Measurements from ENCODE around the gene HPCA.

HPCA gene

DNA sequence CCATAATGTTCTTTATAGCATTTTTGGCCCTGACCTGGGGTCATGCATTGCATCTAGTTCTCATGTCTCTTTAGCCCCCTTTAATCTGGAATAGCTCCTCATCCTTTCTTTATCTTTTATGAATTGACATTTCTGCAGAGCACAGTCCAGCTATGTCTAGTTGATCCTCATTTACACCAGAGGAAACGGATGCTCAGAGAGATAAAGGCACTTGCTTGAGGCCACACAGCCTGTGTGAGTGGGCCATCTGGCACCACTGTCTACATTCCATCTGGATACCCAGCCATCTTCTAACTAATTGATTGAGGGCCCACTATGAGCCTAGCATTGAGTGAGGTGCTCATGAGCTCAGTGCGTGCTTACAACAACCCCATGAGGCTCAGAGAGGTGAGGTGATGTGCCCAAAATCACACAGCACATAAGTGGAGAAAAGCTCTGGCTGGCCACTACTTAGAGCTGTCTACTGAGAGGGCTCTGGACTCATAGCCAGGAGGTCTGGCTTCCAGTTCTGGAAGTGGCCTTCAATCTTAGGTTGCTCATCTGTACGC, 3.5 kb downstream of the HPCA start:
- DNase-seq (ENCODE audit: low read depth in 2 of 2), result no peak

DNA sequence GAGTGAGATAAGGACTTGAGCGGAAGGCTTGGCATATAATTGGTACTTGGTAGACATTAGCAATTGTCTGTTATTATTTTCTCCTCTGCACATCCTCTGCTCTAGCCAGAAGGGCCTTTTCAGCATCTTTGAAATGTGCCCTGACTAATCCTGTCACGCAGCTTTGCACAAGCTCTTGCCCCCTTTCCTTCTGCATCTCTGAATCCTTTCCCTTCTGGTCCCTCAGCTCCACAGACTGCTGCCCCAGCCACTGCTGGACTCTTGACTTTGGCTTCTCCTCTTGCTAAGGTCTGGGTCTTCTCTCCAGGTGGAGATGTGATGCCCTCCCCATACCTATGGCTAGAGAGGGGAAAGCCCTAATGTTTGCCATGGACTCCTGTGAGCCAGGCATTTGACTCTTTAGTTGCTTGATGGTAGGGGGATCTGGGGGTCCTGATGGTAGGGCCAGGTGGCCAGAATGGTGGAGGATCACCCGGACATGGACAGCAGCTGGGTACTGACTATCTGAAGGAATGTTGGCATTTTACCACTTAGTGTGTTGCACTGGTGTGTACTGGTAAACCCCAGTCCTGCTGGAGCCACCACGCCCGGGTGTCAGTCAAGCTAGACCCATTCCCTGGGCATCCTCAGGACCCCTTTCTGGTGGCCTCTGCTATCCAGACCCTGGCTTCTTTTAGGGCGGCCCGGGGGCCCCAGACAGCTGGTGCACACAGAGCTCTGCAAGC, 4.4 kb downstream of the HPCA start:
- DNase-seq (ENCODE audit: low read depth in 2 of 2), result no peak

DNA sequence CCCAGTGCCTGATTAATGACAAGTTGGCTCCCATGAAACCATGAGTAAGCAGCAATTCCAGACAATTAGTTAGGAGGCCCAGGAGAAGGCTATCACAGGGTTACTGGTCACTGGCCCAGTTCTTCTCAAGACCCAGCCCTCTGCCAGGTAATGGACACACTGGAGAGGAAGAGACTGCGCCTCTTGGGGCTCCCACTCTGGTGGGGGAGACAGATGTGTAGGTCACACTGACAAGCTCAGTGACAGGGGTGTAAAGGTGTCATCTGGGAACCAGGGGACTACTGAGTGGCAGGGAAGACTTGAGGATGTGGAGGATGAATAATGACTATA, 4.9 kb downstream of the HPCA start:
- DNase-seq (ENCODE audit: low read depth in 2 of 2), result no peak

DNA sequence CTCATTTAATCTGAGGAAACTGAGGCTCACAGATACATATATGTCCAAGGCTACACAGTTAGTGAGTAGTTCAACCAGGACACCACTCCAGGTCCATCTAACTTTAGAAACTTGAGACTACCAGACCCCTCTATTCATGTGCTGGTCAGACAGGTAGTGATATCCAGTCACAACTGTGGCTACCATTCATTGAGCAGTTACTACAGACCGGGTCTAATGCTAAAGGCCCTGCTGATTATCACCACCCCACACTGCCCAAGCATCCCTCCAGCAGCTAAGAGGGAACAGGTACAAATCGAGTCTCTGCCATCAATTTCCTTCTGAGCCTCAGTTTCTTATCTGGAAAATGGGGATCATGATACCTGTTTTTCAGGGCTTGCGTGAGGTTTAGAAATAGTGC, 5.3 kb downstream of the HPCA start:
- no peak for DNase-seq (ENCODE audit: low read depth in 2 of 2)

DNA sequence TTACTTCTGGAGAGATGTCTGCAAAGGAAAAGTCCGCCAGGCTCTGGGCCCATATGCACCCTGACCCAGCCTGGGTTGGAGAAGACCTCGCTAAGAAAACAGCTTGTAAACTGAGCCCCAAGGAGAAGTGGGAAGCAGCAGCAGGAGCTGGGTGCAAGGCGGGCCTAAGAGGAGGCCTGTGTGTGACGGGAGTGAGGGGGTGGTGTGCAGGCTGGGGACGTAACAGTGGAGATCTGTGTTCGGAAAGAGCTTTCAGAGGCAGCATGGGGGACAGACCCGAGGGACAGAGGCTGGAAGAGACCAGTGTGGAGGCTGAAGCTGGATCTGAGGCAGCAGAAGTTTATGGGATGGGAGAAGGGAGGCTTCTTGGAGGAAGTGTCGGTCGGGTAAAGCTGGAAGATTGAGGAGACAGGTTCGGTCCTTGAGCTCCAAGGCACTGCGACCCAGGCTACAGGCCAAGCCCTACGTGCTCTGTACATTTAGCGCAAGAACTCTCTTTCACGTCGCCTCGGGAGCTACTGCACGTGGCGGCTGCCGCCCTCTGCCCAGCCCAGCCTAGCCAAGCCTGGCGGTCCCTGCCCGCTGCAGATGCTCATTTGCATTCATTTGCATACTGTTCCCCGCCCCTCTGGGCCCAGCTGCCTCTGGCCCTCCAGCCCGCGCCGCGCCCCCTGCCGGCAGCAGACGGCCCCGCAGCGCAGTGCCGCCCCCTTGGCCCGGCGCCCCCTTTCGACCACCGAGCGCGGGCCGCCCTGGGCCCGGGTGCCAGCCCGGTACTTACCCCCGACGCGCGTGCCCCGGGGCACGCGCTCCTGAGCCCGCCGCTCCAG, 6.3 kb downstream of the HPCA start:
- no peak for DNase-seq (ENCODE audit: low read depth in 2 of 2)

DNA sequence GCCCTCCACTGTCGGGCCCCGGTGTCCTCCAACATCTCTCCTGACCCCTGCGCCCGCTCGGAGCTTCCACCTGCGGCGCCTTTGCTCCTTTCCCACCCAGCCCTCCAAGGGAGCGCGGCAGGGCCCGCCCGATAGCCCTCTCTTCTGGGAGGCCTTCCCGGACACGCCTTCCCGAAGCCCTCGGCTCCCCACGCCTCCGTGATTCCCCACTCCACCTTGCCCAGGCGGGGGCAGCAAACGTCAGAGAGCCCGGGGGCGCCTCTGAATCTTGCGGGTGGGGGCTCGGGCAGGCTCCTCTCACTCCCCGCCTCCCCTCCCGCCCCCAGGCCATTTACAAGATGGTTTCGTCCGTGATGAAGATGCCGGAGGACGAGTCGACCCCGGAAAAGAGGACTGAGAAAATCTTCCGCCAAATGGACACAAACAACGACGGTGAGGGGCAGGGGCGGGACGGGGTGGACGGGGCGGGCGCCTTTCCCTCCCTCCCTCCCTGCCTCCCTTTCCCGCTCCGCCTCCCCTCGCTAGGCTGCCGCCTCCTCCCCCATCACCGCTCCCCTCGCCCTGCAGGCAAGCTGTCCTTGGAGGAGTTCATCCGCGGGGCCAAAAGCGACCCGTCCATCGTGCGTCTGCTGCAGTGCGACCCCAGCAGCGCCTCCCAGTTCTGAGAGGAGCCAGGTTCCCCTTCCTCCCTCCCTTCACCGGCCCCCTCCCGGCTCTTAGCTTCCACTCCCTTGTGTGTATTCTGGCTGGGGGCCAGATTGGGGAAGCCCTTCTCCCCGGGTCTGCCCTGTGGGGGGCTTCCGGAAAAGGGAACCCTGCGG, 7.1 kb downstream of the HPCA start:
- peak in 1 of 2 donors; percentile 24 for DNase-seq (ENCODE audit: low read depth in 2 of 2)

DNA sequence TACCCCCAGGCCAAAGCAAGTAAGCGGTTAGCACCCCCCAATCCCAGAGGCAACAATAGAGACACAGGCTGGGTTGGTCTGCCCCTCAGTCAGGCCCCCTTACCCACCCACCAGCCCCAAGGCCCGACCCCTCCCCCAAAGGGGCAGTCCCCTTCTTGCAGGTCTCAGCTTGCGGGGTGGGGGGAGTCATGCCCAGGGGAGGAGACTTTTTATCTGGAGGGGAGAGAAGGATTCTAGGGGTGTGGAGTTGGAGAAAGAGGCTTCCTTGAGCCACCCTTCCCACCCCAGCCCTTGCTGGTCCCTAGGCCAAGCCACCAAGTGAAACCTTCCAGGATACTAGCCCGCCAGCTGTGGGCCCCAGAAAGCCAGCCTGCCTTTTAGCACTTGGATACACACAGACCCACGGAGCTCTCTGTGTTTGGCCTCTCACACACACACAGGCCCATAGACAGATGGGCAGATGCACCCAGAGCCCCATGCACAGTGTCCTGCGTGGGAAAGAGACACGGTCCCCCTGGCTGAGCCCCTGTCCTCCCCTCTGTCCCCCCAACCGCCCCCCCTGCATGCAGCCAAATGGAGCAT, 7.8 kb downstream of the HPCA start:
- DNase-seq (ENCODE audit: low read depth in 2 of 2), result no peak

DNA sequence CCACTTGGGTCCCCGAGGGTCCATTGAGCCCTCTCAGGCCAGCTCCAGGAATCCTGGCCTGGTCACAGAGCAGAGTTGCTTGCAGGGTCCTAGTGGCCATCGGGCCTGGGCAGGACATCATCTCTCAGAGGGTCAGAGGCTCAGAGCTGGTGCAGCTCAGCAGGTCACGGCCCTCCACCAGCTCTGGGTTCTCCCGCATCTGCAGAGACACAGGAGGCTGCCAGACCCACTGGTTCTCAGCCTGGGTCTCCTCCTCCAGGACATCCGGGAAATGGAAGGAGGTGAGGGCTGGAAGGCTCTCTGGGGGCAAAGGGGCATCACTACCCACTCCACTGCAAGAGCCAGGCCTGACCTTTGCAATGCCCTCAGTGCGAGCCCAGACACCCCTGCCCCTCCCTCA, 8.4 kb downstream of the HPCA start:
- DNase-seq (ENCODE audit: low read depth in 2 of 2), result no peak

DNA sequence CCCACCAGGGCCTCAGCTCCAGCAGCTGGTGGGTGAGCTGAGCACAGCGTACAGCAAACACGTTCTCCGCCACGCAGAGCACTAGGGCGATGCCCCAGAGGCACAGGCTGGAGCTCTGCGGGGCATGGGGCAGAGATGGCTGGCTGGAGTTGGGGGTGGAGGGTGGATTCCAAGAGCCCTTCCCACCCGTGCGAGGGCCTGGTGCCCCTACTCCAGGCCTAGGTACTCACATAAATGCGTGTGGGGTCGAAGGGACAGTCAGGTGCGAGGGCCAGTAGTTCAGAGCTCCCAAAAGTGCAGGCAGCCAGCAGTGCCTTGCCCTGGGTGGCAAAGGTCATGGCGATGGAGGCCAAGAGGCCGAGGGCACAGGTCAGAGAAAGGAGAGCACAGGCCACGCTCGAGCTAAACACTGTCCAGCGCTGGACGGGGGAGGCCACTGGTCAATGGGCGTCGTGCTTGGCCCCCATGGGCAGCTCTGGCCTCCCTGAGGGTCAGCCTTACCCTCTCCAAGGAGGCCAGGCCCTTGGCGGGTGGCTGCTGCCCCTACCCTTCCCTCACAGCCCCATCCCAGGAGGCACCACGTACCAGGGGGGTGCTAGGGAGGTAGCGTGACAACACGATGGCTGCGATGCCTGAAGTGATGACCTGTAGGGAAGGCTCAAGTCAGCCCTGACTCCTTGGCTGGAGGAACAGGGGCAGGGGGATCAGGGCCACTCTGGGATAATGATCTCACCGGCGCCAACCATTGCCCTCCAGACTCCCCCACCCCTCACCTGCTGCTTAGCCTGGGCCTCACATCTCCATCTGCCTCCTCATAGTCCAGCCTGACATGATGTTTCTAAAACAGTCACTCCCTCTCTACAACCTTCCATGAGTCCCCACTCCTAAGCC, 9.3 kb downstream of the HPCA start:
- DNase-seq (ENCODE audit: low read depth in 2 of 2), result no peak

DNA sequence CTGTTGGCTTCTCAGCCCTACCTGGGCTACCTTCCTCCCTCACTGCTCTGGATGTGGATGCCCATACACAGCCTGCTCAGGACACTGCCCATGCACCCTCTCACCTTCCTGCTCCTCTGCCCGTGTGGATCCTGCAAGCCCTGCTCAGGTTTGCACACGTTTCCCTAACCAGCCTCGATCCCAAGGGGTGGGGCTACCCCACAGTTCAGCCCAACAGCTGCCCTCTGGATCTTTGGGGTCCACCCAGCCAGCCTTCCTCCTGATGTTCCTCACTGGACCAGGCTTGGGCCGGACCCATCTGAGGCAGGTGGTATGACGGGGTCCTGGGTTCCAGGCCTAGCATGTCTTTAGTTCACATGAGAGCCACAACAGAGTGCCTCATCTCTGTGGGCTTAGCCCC, 10.2 kb downstream of the HPCA start:
- no peak for DNase-seq (ENCODE audit: low read depth in 2 of 2)

DNA sequence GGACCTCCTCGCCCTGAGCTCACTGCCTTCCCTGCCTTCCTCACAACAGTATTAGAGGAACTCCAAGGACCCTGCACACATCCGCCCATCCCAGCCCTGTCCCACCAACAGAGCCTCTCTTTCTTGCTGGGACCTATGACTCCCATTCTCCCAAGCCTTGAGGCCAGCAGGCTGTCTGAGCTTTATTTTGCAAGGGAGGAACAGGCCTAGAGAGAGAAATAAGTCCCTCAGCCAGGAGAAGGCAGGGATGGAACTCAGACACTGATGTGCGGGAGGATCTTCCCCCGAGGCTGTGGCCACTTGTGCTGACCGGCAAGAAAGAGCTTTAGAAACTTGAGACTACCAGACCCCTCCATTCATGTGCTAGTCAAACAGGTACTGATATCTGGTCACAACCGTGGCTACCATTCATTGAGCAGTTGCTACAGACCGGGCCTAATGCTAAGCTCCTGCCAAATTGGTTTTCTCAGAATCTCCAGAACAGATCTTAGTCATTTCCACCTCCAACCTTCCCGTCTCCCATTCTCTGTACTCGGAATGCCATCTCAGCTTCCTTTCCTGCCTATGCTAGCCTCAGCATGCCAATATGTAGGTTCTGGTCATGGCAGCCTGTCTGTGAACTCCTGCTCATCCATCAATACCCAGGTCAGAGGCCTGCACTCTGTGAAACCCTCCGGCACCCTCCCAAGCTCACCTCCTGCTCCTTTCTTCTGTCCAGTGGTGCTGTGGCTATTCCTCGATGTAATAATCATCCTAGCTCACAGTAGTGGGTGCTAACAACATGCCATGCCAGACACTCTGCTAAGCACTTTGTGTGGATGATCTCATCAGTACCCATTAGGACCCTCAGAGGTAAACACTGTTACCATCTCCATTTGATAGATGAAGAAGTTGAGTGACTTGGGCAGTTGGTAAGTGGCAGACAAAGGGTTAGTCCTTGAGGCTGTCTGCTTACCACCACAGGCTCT, 11.1 kb downstream of the HPCA start:
- no peak for DNase-seq (ENCODE audit: low read depth in 2 of 2)

DNA sequence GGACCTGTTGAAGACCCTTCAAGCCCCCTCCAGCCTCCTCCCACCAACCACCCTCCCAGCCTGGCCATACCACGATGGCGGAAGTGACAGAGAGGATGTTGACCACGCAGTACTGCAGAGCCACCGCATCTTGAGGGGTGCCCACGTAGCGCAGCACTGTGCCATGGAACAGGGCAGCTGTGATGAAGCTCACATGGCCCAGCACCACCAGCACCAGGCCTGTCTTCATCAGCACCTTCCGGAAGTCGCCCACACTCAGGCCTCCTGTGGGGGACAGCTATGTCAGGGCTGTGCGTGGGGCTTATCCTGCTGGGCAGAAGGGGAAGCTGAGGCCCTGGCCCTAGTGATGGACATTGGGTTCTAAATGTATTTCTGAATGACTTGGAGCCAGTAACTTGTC, 11.8 kb downstream of the HPCA start:
- no peak for DNase-seq (ENCODE audit: low read depth in 2 of 2)

DNA sequence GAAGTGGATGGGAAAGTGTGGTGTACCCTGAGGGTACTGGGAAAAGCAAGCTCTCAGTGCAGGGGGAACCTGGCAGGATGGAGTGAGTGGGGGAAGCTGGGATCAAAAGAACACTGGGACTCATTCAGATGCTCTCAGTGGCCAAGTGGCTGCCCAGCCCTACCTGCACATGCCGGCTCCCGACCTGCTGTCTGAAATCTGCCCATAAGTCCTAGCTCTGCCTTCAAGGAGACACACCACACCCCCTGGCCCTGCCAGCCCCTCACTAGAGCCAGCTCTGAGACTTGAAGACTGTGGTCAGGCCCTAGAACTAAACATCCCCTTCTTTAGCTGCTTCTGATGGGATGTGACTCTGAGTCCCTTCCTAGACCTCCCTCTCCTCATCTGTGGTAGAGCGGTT, 12.7 kb downstream of the HPCA start:
- DNase-seq (ENCODE audit: low read depth in 2 of 2), result no peak

DNA sequence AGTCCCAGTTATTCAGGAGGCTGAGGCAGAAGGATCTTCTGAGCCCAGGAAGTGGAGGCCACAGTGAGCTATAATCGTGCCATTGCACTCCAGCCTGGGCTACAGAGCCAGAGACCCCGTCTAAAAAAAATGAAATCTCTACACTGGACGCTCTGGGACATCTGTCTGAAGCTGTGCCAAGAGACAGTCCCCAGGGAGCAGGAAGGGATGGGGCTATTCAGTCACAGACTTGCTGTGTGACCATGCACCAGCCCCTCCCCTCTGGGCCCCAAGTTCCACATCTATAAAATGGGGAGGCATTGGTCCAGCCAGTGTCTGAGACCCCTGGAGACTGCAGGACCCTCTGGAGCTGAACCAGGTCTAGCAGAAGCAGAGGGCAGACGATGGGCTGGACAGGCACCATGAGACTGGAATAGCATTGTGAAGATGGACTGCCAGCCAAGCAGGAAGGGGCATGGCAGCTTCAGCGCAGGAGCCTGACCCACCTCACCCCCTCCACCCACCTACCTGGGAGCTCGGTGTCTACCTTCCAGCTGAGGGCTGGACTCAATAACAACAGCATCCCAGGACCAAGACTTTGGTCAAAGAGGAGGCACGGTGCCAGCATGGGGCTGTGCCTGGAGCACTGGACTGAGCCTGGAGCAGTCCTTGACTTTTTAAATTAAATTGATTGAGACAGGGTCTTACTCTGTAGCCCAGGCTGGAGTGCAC, 13.4 kb downstream of the HPCA start:
- no peak for DNase-seq (ENCODE audit: low read depth in 2 of 2)

DNA sequence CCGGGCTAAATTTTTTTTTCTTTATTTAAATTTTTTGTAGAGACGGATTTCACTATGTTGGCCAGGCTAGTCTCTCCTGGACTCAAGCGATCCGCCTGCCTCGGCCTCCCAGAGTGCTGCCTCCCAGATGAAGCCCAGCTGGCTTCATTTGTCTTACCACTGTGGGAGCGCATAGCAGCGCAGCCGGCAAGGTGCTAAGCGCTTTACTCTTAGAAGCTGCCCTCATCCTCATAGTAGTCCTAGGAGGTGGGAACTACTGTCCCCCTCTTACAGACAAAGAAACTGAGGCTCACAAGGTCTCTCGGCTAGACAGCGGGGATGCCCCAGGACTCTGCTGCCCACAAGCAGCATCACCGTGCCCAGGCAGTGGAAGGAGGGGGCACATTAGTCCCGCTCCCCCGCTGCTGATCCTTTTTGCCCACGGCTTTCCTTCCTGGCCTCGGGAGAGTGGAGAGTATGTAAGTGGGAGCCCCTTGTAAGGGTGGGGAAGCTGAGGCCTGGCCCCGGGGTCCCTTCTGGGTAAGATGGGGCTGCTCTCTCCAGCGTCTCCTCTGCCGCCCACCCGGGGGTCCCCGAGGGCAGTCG, 14.2 kb downstream of the HPCA start:
- no peak for DNase-seq (ENCODE audit: low read depth in 2 of 2)

DNA sequence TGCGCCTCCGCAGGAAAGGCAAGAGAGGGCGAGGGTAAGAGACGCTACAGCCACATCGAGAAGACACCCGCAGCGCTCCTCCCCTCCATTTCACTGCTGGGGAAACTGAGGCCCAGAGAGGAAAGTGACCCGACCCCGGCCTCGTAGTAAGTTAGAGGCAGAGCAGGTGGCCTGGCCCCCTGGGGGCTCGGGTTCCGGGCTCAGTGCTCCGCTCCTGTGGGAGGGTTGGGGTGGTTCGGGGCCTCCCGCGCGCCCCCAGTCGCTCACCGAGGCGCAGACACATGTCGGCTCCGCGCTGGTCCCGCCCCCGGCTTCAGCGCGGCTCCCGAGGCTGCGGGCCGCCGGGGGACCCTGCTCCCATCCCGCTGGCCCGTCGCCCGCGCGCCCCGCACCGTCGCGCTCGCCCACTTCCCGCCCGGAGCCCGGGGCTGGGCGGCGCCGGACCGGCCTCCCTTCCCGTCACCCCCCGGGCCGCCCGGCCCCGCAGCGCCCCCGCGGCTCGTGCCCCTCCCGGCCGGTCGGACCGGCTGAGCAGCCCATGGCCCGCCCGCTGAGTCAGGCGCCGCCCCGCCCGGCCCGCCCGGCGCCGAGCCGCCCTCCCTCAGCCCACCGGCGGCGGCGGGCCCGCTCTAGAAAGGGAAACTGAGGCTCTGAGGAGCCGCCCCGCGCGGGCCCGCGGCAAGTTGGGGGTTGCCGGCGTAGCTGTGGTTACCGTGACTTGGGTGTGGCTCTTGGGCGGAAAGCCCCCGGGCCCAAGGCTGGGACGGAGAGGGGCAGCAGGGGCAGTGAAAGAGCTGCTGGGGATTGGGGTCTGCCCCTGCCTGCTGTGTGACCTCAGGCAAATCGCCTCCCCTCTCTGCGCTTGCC, 14.9 kb downstream of the HPCA start, which contains the start of gene TMEM54:
TMEM54 (minus strand) TSS at position 434 of the 867 bp plus-strand sequence; CDS start at position 283, 151 bp downstream.
- no peak for DNase-seq (ENCODE audit: low read depth in 2 of 2)

DNA sequence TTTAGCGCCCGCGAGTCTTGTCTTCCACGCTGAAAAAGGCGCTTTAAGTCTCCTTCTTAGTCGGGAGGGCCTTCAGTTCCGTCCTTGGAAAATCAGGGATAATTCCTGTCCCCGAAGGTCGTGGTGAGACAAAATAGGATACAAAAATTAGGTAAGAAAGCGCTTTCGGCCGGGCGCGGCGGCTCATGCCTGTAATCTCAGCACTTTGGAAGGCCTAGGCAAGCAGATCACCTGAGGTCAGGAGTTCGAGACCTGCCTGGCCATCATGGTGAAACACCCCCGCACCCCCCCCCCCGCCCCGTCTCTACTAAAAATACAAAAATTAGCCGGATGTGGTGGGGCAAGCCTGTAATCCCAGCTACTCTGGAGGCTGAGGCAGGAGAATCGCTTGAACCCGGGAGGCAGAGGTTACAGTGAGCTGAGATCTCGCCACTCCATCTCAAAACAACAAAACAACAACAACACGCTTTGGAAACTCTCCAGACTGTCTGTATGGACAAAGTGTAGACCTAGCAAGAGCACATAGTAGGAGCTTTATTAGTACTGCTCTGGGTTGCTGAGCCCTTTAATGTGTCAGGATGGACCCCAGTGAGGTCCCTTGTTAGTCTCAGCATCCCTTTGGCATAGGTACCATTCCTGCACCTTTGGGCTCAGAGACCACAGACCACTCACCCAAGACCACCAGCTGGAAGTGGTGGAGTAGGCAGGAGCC, 15.7 kb downstream of the HPCA start:
- no peak for DNase-seq (ENCODE audit: low read depth in 2 of 2)
